Upper lobe of left lung (tissue), 4 donors: ENCODE results near the gene CYBA.

Source experiments
- CTCF ChIP-seq, 6 experiments: fragments of 450-650 bp in 4 of 6; fragments of 200-600 bp in 2 of 6; sonication (generic) in 2 of 6; IDR thresholded peaks; one replicate each; pipeline ENCODE4 v1.5.1; 2016 to 2019; ENCODE audit warnings: antibody characterized with exemption in 6 of 6
- EP300 ChIP-seq, 4 donors: sonication (generic); formaldehyde crosslinking; IDR thresholded peaks; one replicate each; pipeline ENCODE4 v1.5.1; 2017; ENCODE audit warnings: antibody characterized with exemption in 4 of 4, control low read depth in 2 of 4
- POLR2A ChIP-seq, 4 donors: fragments of 450-650 bp; IDR thresholded peaks; one replicate each; pipeline ENCODE4 v1.5.1; 2016 to 2017; ENCODE audit warnings: antibody characterized with exemption in 4 of 4, mild to moderate bottlenecking in 2 of 4
- POLR2AphosphoS5 ChIP-seq, 2 donors: sonication (generic); formaldehyde crosslinking; IDR thresholded peaks; one replicate each; pipeline ENCODE4 v1.5.1; 2017; ENCODE audit warnings: antibody characterized with exemption in 2 of 2

- no peak for TF ChIP-seq CTCF (IDR thresholded peaks at IDR 0.05)
- TF ChIP-seq POLR2A (IDR thresholded peaks at IDR 0.05), result no peak
- TF ChIP-seq POLR2AphosphoS5 (IDR thresholded peaks at IDR 0.05), result no peak
- TF ChIP-seq EP300 (IDR thresholded peaks at IDR 0.05), result no peak
Observed at GRCh38 chr16:88593489-88593888, 57.4 kb downstream of the CYBA start.
